ENCODE data around the gene TBC1D17.
A peak's percentile ranks its signal among the peaks of the same experiment; 100 is the strongest.

TBC1D17 gene

GRCh38 chr19:49861541-49862378 lies 15.7 kb upstream of the TBC1D17 start:
- no peak for DNase-seq (ENCODE audit: low read depth)

GRCh38 chr19:49862391-49863253 lies 14.9 kb upstream of the TBC1D17 start:
- DNase-seq (ENCODE audit: low read depth): no peak

- DNase-seq (ENCODE audit: low read depth): no peak
These were observed 14.1 kb upstream of the TBC1D17 start for GRCh38 chr19:49863254-49863934.

GRCh38 chr19:49863935-49864320 lies 13.6 kb upstream of the TBC1D17 start:
- DNase-seq (ENCODE audit: low read depth): no peak

GRCh38 chr19:49864890-49865289 lies 12.6 kb upstream of the TBC1D17 start:
- no peak for DNase-seq (ENCODE audit: low read depth)

DNA sequence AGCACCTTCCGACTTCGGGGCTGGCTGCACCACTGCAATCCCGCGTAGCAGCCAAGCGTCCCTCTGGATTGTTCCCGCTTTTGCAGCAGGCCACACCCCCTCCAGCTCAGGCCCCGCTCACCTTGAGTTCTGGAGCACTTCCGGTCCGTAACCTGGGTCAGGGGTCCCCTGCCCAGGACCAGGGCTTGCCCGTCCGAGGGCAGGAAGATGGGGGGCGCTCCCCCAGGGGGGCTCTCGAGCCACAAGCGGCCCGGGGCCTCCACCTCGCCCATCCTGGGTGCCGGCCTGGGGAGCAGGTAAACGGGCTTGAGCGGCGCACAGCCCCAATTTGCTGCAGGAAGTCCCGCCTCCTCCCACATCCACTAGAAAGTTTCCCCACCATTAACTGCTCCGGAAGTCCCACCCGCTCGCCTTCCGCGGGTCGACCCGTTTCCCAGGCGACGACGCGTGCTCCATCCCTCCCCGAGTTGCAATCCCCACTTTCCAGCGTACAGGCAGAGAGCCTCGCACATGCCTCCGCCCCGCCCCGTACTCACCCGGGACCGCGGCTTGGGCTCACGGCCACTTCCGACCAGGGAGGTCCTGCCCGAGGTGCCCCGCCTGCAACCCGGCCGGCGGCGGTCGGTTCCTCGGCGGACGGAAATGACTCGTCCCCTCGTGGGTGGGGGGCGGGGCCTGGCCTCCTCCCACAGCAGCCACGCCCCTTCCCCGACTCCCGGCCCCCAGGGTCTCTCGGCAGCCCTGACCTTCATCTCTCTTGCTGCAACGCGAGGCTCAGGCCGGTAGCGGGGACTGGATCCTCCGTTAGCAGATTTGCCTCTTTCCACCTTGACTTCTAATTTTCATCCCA lies 10.3 kb upstream of the TBC1D17 start, which contains the start of gene PNKP:
PNKP (minus strand) TSS at position 644 of the 850 bp plus-strand sequence; CDS start at position 272, 372 bp downstream.
- peak; percentile 82 for DNase-seq (ENCODE audit: low read depth)

GRCh38 chr19:49869009-49869483 lies 8.5 kb upstream of the TBC1D17 start:
- no peak for DNase-seq (ENCODE audit: low read depth)

DNA sequence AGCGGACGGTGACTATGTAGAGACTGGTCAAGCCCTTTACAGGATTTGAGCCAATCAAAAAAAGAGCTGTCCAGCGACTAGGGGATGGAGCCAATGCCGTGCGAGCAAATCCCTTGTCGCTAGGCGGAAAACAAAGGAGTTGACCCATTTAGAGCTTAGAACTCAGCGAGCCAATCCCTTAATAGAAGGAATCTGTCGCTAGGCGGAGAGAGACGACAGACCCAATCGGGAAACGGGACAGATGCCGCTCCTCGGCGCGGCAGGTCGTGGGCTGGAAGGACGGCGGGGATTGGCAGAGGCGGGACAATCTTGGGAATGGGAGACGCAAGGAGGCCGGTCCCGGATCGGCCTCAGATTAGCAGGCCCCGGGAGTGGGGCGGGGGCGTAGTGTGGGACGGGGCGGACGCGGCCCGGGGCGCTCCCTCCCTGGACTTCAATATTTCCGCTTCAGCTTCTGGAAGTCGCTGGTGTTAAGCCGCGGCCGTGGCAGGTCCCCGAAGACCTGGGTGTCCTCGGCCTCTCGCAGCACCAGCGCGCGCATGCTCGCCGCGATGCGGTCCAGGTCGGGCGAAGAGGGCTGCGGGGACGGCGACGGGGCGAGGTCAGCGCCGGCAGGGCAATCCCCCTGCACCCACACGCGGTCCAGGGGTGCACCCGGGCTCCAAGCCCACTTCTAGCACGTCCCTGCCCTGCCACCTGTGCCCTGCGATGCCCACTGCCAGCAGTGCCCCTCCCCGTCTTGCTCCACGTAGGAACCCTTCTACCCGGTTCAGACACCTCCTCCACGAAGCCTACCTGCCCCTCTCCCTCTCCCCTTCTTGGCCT lies 7.8 kb upstream of the TBC1D17 start:
- DNase-seq (ENCODE audit: low read depth): peak; percentile 81

DNA sequence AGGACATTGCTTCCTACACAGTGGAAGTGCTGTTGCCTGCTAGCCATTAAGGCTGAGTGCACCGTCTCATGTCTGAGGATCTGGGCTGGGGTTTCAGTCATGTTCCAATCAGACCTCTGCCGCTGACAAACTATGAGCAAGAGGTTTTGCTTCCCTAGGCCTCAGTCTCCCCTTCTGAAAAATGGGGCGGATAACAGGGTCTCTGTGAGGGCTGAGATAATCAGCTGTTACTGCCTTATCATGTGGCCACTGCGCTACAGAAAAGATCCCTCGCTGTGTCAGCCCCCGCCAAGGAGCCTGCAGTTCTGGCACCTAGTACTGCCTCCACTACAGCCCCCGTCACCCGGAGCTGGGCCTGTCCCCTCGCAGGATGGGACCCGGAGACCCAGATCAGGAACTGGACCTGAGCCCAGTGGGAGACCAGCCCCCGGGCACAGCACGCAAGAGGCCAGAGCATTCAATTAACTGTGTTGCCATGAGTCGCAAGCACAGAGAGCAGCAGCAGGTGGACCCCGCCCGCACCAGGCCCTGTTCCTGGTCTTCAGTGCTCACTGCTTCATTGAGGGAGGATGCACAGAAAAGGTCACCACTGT lies 7.1 kb upstream of the TBC1D17 start:
- DNase-seq (ENCODE audit: low read depth): no peak

- DNase-seq (ENCODE audit: low read depth): no peak
These were observed 6.0 kb upstream of the TBC1D17 start for GRCh38 chr19:49871349-49871985.

GRCh38 chr19:49872245-49873128 lies 5.0 kb upstream of the TBC1D17 start:
- DNase-seq (ENCODE audit: low read depth): no peak

- DNase-seq (ENCODE audit: low read depth): no peak
These were observed 4.4 kb upstream of the TBC1D17 start for GRCh38 chr19:49873129-49873521.

GRCh38 chr19:49873834-49874233 lies 3.7 kb upstream of the TBC1D17 start:
- DNase-seq (ENCODE audit: low read depth): no peak

DNA sequence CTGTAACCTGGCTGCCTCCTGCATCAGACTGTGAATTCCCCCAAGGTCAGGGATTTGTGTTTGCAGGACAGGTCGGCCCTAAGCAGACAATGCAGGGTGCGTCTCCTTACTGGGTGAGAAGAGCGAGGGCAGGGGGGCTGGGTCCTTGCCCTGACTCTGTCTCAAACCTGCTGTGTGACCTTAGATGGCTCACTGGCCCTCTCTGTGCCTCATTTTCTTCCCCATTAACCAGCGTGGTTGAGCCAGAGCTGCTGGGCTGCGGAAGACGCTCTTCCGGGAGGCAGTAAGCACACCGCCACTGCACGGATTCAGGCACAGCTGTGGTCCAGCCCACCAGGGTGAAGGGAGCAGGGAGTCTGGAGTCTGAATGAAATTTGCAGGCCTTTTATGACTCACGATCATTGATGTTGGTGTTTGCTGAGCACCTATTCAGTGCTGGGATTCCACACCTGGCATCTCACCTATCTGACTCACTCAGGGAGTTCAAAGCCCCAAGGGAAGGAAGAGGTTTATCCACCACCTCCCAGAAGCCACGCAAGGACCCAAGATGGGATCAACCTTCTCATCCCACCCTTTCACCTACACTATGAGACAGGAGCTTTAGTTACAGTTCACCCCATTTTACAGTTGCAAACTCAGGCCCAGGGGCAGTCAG lies 2.9 kb upstream of the TBC1D17 start:
- no peak for DNase-seq (ENCODE audit: low read depth)

DNA sequence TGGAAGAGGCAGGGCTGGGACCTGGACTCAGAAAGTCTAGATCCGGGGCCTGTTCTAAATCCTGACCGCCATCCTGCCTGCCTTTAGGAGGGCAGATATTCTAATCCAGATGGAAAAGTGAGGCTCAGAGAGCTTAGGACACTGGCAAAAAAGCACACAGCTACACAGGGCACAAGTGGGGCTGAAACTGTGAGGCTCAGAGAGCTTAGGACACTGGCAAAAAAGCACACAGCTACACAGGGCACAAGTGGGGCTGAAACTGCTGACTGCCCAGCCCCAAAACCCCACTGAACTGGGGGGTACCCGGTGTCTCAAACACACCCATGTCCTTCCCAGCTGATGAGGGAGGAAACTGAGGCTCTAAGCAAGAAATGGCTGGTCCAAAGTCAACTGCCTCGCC lies 2.3 kb upstream of the TBC1D17 start:
- no peak for DNase-seq (ENCODE audit: low read depth)

- DNase-seq (ENCODE audit: low read depth): peak; percentile 32
These were observed 1.6 kb upstream of the TBC1D17 start for GRCh38 chr19:49875857-49876421.

- peak; percentile 94 for DNase-seq (ENCODE audit: low read depth)
These were observed 981 bp upstream of the TBC1D17 start for GRCh38 chr19:49876422-49877019.
